ENCODE data around the gene UQCR11.

- TF ChIP-seq POLR2A (IDR thresholded peaks at IDR 0.05), result no peak
- TF ChIP-seq CTCF (IDR thresholded peaks at IDR 0.05), result no peak
- TF ChIP-seq POLR2AphosphoS5 (IDR thresholded peaks at IDR 0.05), result no peak
Measured at GRCh38 chr19:1579222-1579621, 26.0 kb downstream of the UQCR11 start.

Measured in upper lobe of left lung (tissue), 4 donors.